ENCODE measurements around the gene AOPEP.

GRCh38 chr9:95089257-95090022 is 362.9 kb downstream of the AOPEP start:
- TF ChIP-seq CTCF (IDR thresholded peaks at IDR 0.05) (no peak), SIN3A (IDR thresholded peaks at IDR 0.05; ENCODE audit: borderline replicate concordance, insufficient read depth, low read depth, low read length) (no peak)

Data from Panc1 (cell line).